ENCODE results near the gene KCNH4. TPM values are rescaled to one million over a fixed set of nuclear protein-coding genes. Genes with fewer than 3 reads are reported as not detected.
"Not testable (repeated sequence)": the region's sequence is repeated elsewhere in the genome, so short reads cannot be mapped to it uniquely, and the experiment has no call there.

The KCNH4 gene
- total RNA-seq, 1 donor from 2014 or later = 0.55 TPM

DNA sequence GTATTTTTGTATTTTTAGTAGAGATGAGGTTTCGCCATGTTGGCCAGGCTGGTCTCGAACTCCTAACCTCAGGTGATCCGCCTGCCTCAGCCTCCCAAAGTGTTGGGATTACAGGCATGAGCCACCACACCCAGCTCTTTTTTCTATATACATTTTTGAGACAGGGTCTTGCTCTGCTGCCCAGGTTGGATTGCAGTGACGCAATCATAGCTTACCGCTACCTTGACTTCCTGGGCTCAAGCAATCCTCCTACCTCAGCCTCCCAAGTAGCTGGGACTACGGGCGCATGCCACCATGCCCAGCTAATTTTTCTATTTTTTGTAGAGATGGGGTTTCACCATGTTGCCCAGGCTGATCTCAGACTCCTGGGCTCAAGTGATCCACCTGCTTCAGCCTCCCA lies 40.3 kb downstream of the KCNH4 start:
- DNase-seq (ENCODE audit: low spot score) = not testable (repeated sequence)

DNA sequence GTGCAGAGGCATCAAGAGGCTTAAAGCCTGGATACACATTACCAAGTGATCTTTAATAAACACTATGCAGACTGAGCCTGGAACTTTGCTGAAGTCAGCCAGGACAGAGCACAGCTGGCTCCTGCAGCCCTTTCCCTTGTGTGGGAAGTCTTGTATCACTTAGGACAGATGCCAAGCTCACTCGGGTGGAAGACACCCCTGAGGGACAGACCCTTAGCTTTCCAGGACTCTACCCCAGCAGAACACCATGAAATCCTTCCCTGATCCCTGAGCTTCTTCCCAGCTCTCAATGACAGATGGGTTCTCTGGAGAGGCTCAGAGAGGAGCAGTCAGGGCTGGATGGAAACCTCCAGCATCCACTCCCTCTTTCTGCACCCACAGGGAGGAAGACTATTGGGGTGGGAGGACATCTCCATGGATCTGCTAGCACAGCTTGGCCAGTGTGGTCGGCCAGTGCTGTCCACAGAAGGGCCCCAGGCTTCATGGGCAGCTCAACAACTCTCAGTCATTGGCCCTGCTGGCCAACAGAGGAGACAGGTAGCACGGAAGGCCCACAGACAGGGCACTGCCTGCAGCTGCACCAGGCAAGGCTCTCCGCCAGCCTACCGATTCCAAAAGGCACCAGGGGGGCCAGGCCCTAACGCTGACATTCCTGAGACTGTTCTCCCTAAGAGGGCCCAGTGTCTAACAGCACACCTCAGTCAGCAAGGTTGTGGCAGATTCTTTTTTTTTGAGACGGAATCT lies 42.0 kb downstream of the KCNH4 start:
- DNase-seq (ENCODE audit: low spot score) = no peak

- DNase-seq (ENCODE audit: low spot score) = no peak
These were observed 44.3 kb downstream of the KCNH4 start for GRCh38 chr17:42136654-42137051.

DNA sequence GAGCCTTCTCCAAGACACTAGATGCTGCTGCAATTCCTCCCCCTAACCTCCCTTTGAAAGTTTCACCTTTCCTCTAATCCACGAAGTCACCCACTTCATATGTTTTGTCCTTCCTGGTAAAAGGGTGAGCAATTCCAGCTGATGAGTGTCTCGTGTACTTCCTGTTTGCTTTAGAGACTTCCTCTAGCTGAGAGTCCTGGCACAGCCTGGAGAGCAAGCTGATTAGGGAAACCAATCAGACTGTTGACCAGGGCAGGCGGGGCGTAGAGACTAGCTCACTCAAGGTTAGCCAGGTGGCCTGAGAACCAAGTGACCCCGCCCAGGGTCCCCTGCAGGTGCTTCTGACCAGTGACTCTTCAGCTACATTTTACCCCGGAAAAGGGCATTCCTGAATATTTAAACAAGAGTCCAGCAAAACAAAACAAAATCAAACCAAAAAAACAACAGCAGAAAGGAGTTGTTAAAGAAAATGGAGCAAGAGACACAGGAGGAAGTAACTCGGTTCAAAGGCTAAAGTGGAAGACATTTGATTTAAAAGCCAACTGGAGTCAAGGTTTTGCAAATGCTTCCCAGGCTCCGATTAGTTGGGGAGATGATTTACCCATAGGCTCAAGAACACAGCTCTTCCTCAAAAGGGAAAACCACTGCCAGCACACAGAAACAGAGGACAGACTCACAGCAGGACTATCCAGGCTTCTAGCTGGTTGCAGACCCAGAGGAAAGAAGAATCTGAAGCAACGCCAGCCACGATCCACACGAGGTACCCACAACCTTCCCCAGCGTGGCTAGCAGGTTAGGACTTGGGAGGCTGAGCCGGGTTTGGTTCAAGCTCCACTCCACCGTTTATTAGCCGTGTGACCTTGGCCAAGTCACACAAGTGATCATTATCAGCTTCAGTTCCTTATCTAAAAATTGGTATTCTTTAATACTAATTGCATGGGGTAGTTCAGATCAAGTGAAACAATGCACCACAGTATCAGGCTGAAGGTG lies 45.0 kb downstream of the KCNH4 start:
- DNase-seq (ENCODE audit: low spot score) = no peak

GRCh38 chr17:42135151-42135550 lies 45.8 kb downstream of the KCNH4 start:
- DNase-seq (ENCODE audit: low spot score) = no peak

- no peak for DNase-seq (ENCODE audit: low spot score)
These were observed 47.4 kb downstream of the KCNH4 start for GRCh38 chr17:42133461-42134041.

DNA sequence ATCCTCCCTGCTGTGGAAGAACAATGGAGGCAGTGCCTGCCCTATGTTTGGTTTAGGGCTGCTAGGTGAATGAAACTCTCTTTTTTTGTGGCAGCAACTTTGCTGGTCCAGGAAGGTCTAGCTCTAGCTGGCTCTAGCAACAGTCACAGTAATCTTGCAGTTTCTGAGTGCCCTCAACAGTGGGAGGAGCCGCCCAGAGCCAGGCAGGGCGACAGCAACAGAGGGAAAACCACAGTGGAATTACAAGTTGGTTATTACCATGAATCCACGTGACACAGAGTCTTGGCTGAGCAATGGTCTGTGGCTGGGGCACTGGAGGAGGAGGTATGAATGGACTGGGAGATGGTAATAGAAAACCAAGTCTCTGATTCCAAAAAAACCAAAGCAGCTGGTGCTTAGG lies 48.0 kb downstream of the KCNH4 start:
- DNase-seq (ENCODE audit: low spot score) = no peak

GRCh38 chr17:42131981-42132432 lies 48.9 kb downstream of the KCNH4 start:
- no peak for DNase-seq (ENCODE audit: low spot score)

- no peak for DNase-seq (ENCODE audit: low spot score)
These were observed 49.7 kb downstream of the KCNH4 start for GRCh38 chr17:42131232-42131631.

- no peak for DNase-seq (ENCODE audit: low spot score)
These were observed 50.5 kb downstream of the KCNH4 start for GRCh38 chr17:42130310-42130936.

GRCh38 chr17:42129109-42129837 lies 51.7 kb downstream of the KCNH4 start:
- DNase-seq (ENCODE audit: low spot score) = no peak

GRCh38 chr17:42127414-42127813 lies 53.5 kb downstream of the KCNH4 start:
- DNase-seq (ENCODE audit: low spot score) = no peak

GRCh38 chr17:42126836-42127235 lies 54.1 kb downstream of the KCNH4 start:
- DNase-seq (ENCODE audit: low spot score) = no peak

DNA sequence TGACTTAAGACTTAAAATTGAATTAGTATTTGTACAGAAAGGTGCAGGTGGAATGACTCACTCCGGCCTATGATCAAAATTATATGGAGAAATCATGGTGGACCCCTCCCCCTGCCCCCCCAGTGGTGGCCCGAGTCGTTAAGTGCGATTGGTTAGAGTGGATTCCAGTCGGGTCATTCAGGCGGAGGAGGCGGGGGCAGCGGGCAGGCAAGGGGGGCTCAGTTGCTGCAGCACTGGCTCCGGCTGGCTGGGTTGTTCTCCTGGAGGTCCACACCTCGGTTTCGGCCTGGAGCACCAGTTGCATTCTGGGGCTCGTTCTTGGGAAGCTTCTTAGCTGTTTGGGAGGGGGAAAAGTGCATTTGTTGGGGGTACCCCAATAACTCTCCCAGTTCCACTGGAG lies 55.4 kb downstream of the KCNH4 start:
- no peak for DNase-seq (ENCODE audit: low spot score)

DNA sequence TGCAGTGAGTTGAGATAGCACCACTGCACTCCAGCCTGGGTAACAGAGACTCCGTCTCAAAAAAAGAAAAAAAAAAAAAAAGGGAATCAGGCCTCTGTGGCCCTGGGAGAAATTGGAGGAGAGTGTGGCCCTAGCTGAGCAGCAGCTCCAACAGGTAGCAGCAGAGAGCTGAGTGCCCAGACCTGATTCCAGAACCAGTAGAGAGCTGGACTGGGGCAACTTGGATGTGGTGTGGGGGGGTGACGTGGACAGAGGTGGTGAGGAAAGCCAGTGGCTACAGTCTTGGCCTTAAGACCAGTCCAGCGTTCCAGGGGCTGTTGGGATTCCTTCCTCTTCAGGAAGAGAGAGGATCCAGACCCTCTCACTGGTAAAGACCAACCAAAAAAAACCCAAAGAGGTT lies 56.7 kb downstream of the KCNH4 start:
- no peak for DNase-seq (ENCODE audit: low spot score)

DNA sequence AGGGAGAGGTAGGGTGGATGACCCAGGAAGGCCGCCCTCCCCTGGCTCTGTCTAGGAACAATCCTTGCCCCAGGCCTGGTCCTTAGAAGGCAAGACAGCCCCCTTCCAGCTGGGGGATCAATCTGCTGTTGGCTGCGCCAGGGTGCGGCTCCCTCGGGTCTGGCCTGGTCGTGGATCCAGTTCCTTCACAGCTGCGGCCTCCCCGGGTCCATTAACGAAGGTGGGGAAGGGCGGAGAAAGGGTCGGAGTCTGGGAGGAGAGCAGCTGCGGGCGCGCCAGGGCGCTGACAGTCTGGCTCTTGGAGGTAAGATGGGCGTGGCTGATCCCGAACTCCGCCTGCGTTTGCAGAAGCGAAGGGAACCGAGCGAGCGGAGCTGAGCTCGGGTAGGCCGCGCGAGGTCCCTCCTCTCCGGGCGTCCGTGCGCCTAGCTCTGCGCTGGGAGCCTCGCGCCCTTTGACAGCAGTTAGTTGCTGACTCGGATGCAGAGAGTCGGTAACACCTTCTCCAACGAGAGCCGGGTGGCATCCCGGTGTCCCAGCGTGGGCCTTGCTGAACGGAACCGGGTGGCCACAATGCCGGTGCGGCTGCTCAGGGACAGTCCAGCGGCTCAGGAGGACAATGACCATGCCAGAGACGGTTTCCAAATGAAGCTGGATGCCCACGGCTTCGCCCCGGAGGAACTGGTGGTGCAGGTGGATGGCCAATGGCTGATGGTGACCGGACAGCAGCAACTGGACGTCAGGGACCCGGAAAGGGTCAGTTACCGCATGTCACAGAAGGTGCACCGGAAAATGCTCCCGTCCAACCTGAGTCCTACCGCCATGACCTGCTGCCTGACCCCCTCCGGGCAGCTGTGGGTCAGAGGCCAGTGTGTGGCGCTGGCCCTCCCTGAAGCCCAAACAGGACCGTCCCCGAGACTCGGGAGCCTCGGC lies 58.3 kb downstream of the KCNH4 start, which contains the start of gene HSPB9:
HSPB9 (plus strand) TSS at position 434 of the 933 bp plus-strand sequence; CDS start at position 481, 47 bp downstream.
- DNase-seq (ENCODE audit: low spot score) = no peak

GRCh38 chr17:42120770-42121769 lies 59.9 kb downstream of the KCNH4 start, which contains the start of gene KAT2A:
KAT2A (minus strand) TSS chr17:42121367; CDS start chr17:42121304, 63 bp downstream.
- peak; percentile 93 for DNase-seq (ENCODE audit: low spot score)

Measured in mesenteric fat pad (tissue), 1 donor.